ACC112 (cell line): ENCODE measurements around the gene TDRKH.

Experiments
- H2AFZ ChIP-seq: fragments of 200-600 bp; sonication (generic); one replicate; pipeline ENCODE4 v1.6.0; 2017; ENCODE audit warnings: antibody characterized with exemption, low read length; ENCODE audit not compliant: unreplicated experiment
- H3K27ac ChIP-seq: fragments of 200-600 bp; sonication (generic); 2 replicates; pipeline ENCODE4 v1.5.1; 2014; ENCODE audit warnings: low read depth, mild to moderate bottlenecking, antibody characterized with exemption, low read length, moderate library complexity
- H3K27me3 ChIP-seq: fragments of 200-600 bp; sonication (generic); 2 replicates; pipeline ENCODE4 v1.6.1; 2014; ENCODE audit warnings: mild to moderate bottlenecking, antibody characterized with exemption, low read length, moderate library complexity, mixed read lengths; ENCODE audit not compliant: insufficient read depth
- H3K36me3 ChIP-seq: fragments of 200-600 bp; sonication (generic); 2 replicates; pipeline ENCODE4 v1.6.1; 2016; ENCODE audit warnings: mild to moderate bottlenecking, antibody characterized with exemption, low read length, moderate library complexity, mixed read lengths; ENCODE audit not compliant: insufficient read depth
- H3K4me1 ChIP-seq: fragments of 200-600 bp; sonication (generic); one replicate; pipeline ENCODE4 v1.6.1; 2016; ENCODE audit warnings: low read length, mixed read lengths; ENCODE audit not compliant: insufficient read depth, unreplicated experiment, control insufficient read depth
- H3K4me3 ChIP-seq: fragments of 200-600 bp; sonication (generic); 2 replicates; pipeline ENCODE4 v1.5.1; 2014; ENCODE audit warnings: mild to moderate bottlenecking, low read depth, low read length
- H3K79me2 ChIP-seq: fragments of 200-600 bp; sonication (generic); one replicate; pipeline ENCODE4 v1.6.0; 2016; ENCODE audit warnings: low read length; ENCODE audit not compliant: control insufficient read depth, unreplicated experiment, insufficient read depth

Gene TDRKH, protein sequence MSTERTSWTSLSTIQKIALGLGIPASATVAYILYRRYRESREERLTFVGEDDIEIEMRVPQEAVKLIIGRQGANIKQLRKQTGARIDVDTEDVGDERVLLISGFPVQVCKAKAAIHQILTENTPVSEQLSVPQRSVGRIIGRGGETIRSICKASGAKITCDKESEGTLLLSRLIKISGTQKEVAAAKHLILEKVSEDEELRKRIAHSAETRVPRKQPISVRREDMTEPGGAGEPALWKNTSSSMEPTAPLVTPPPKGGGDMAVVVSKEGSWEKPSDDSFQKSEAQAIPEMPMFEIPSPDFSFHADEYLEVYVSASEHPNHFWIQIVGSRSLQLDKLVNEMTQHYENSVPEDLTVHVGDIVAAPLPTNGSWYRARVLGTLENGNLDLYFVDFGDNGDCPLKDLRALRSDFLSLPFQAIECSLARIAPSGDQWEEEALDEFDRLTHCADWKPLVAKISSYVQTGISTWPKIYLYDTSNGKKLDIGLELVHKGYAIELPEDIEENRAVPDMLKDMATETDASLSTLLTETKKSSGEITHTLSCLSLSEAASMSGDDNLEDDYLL

DNA sequence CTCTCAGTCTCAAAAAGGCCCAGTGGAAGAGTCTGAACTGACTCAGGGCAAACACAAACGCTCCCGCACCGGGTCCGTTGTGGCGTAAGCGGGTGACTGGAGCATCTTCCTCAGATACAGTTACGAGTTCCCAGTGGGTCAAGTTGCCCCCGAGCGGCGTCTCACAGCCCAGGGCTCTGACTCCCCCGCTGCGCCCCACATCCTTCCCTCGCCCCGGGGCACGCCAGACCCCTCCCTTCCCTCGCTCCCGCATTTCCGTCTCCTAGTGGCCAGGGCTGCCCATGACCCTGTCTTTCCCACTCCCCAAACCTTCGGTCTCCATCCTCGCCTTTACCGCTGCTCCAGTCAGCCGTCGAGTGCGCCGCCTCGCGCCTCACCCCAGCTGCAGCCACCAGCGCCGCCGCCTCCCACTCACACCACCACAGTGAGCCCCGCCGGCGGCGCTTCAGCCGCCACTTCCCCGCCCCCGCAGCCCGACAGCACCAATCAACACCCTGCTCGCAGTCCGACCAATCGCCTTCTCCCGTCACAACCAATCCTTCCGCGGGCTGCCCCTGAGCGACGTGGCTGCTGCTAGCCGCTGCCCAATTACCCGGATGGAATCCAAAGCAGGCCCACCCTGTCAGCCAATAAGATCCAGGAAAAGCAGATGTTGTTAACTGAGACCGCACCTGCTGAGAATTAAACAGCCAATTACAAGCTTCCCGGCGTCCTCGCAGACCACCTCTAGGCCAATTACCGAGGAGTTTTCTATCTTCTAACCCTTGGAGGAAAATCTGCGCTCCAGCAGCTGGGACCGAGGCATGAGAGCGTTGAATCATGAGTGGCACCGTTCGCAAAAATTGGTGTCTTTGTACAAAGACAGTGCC, at the start of gene TDRKH:
TSS of gene TDRKH (minus strand) at position 430 of the 869 bp plus-strand sequence. CDS start 7,478 bp downstream, outside the sequence.
- Histone ChIP-seq H2AFZ (peak within 1 kb of the TSS; percentile 85), H3K79me2 (no peaks in the 10 kb centered on the region), H3K27me3 (peaks cover 7% of the 10 kb centered on the region), H3K4me3 (peak within 1 kb of the TSS; percentile 86), H3K4me1 (no peaks in the 10 kb centered on the region), H3K36me3 (no peaks in the 10 kb centered on the region), H3K27ac (no peak within 1 kb of the TSS)

DNA sequence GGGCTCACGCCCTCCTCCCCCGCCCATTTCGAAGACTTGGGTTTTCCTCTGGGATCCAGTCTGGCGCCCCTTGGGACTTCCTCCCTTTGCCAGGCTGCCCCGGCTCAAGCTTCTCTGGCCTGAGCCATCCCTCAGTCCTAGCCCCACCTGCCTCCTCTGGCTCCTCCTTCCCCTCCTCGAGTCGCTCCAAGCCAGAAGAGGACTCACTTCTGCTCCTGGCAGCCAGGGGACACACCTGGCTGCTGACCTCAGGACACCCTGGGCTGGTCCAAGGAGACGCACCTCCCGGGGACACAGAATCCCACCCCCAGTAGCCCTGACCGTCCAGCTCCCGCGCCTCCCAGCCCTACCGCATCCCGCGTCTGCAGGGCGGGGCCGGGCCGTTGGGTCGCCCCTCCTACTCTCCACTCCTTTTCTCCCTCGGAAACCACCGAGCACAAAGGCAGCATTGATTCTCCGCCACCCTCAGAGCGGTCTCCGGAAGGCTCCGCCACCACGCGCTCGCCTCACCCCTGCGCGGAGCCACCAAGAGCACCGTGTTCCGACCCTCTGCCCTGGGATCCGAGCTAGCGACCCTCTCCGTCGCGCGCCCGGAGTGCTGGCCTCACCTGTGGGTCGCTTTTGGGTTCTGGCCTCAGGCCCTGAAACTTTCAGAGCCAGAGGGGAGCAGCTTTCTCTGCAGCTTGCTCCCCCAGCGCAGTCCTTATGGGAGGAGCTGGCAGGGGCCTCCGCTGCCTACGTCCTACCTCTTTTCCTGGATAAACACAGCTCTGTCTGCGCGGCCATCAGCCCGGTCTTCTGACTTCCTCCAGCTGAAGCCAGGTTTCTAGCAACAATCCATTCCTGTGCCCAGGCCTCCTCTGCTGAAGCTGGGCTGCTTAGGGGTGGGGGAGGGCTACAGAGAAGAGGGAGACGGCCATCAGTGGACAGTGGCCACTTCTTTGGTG, 49.4 kb upstream of the TDRKH start, which contains the start of gene C2CD4D:
TSS of gene C2CD4D (minus strand) at position 364 of the 947 bp plus-strand sequence. CDS start 831 bp downstream, outside the sequence.
- H3K79me2 ChIP-seq, result no peaks in the 10 kb centered on the region

DNA sequence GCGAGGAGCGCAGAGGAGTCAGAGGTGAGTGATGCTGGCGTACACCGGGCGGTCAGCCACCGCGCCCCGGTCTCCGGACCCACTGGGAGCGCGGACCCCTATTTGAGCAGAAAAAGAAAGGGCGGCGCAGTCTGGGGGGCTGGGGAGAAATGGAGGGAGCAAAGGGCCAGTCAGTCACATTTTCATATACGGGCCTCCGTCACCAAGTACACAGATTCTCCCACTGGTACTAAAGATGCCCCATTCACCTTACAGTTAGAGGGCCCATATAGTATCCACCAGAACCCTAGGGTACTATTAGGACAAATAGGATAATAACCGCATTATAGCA, 48.7 kb upstream of the TDRKH start:
- Histone ChIP-seq H3K4me3 (peak overlapping the region; percentile 76), H3K27me3 (peaks cover 13% of the 10 kb centered on the region; the same call in 1 of the 2 replicates), H3K4me1 (peaks cover 34% of the 10 kb centered on the region), H2AFZ (peak overlapping the region; percentile 55), H3K36me3 (no peaks in the 10 kb centered on the region), H3K27ac (no peak overlapping the region), H3K79me2 (no peaks in the 10 kb centered on the region)

More for the DNA sequence above, 49.4 kb upstream of the TDRKH start, which contains the start of gene C2CD4D:
- H3K4me3 ChIP-seq, result peak within 1 kb of the TSS; percentile 76
- peaks cover 13% of the 10 kb centered on the region; the same call in 1 of the 2 replicates for H3K27me3 ChIP-seq
- no peak within 1 kb of the TSS for H3K27ac ChIP-seq
- H3K4me1 ChIP-seq, result peaks cover 34% of the 10 kb centered on the region
- peak within 1 kb of the TSS; percentile 55 for H2AFZ ChIP-seq
- no peaks in the 10 kb centered on the region for H3K36me3 ChIP-seq

DNA sequence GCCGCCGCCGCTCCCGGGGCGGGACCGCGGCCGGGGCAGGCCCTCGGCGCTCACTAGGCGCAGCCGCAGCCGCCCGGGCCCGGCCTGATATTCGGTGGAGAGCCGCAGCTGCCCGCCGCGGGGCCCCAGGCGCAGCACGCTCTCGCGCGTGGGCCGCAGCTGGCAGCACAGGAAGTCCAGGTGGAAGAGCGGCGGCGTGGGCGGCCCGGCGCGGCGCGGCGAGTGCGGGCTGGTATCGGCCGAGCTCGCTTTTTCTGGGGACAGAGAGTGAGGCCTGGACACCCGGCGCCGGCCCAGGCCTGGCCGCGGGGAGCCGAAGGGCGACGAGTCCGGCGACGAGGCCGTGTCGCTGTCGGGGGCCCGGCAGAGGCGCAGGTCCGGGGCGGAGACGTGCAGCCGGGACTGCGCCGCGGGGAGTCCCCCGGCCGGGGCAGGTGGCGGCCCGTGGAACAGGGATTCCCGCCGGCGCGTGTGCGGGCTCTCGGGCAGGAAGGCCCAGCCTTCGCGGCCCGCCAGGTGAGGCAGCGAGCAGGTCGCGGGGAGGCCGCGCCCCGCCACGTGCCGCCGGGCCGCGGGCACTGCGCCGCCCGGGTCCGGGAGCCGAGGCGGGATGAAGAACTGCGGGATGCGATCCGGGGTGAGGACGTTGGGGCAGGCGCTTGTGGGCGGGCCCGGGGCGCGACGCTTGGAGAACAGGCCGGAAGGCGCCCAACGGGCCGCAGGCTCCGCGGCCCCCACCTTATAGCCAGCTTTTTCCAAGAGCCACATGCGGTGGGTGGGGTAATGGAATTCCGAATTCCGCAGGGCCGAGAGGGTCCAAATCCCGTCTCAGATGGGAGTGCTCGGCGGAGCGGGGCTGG, 48.2 kb upstream of the TDRKH start:
- Histone ChIP-seq H3K27me3 (peaks cover 13% of the 10 kb centered on the region; the same call in 1 of the 2 replicates), H3K27ac (no peak overlapping the region), H3K4me3 (peak overlapping the region; percentile 76), H2AFZ (peak overlapping the region; percentile 55), H3K79me2 (no peaks in the 10 kb centered on the region), H3K4me1 (peaks cover 34% of the 10 kb centered on the region), H3K36me3 (no peaks in the 10 kb centered on the region)

DNA sequence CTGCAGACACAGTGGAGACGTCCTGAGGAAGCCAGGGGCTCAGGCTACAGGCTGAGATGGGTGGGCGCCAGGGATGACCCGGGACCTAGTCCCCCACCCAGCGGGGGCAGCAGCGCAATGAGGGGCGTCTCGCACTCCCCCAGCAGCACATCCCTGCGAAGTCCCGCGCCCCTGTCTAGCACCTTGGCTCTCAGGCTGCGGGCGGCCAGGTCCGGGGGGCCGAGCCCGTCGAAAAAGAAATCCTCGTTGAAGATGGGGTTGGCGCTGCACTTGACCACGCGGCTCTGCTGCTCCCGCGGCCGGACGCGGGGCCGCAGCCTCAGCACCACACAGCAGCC, 47.6 kb upstream of the TDRKH start:
- no peaks in the 10 kb centered on the region for H3K79me2 ChIP-seq
- peak overlapping the region; percentile 76 for H3K4me3 ChIP-seq
- no peak overlapping the region for H2AFZ ChIP-seq
- peaks cover 13% of the 10 kb centered on the region; the same call in 1 of the 2 replicates for H3K27me3 ChIP-seq
- H3K27ac ChIP-seq, result no peak overlapping the region
- peaks cover 34% of the 10 kb centered on the region for H3K4me1 ChIP-seq
- H3K36me3 ChIP-seq, result no peaks in the 10 kb centered on the region

DNA sequence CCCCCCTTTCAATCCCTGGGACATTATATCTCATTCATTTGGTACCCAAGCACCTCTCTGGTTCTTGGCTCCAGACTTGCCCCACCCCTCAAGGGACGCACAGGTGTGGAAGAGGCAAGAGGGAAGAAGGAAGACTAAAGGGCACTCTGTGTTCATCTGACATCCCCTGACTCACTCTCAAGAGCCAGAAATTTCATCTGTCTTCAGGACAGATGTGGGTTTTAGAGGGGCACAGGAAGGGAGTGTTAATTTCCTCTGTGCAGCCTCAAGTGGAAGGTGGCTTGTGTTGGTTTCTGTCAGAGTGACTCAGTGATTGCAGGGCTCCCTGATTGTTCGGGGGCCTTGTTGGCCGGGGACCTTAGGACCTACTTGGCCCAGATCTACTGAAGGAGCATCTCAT, 46.9 kb upstream of the TDRKH start:
- Histone ChIP-seq H3K79me2 (no peaks in the 10 kb centered on the region), H3K27ac (no peak overlapping the region), H3K36me3 (no peaks in the 10 kb centered on the region), H3K27me3 (peaks cover 13% of the 10 kb centered on the region; the same call in 1 of the 2 replicates), H3K4me1 (peaks cover 34% of the 10 kb centered on the region), H2AFZ (no peak overlapping the region), H3K4me3 (no peak overlapping the region)

DNA sequence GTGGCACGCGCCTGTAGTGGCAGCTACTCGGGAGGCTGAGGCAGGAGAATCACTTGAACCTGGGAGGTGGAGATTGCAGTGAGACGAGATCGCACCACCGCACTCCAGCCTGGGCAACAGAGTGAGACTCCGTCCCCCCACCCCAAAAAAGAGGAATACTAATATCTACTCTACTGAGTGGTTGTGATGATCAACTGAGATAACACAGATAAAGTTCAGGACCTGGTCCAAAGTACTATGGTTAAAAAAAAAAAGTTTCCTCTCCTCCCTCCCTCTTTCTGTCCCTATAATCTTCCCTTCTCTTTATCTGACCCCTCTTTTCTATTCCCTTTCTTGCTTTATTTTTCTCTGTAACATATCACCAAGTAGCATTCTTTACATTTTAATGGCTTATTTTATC, 45.3 kb upstream of the TDRKH start:
- Histone ChIP-seq H3K4me1 (peaks cover 22% of the 10 kb centered on the region), H3K36me3 (no peaks in the 10 kb centered on the region), H2AFZ (no peak overlapping the region), H3K27ac (no peak overlapping the region), H3K79me2 (no peaks in the 10 kb centered on the region), H3K27me3 (peaks cover 13% of the 10 kb centered on the region; the same call in 1 of the 2 replicates), H3K4me3 (no peak overlapping the region)

DNA sequence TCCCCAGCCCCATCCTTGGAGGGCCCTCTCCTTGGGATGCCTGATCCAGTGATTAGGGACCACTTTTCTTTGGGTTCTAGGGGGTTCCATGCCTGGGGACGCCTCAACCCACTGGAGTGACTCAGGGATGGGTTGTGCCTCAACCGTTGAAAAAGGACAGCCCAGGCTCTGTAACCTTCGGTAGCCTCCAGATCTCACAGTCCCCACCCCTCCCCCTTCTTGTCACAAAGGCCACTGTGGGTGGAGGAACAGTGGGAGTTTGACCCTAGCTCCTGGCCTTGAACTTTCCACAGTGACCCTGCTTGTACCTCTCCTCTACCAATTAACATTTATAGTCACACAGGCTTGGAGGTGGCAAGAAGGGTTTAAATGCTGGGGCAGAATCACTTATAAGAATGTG, 43.9 kb upstream of the TDRKH start:
- Histone ChIP-seq H3K27me3 (peaks cover 13% of the 10 kb centered on the region; the same call in 1 of the 2 replicates), H3K4me1 (peaks cover 11% of the 10 kb centered on the region), H2AFZ (no peak overlapping the region), H3K27ac (no peak overlapping the region), H3K79me2 (no peaks in the 10 kb centered on the region), H3K36me3 (no peaks in the 10 kb centered on the region), H3K4me3 (no peak overlapping the region)

DNA sequence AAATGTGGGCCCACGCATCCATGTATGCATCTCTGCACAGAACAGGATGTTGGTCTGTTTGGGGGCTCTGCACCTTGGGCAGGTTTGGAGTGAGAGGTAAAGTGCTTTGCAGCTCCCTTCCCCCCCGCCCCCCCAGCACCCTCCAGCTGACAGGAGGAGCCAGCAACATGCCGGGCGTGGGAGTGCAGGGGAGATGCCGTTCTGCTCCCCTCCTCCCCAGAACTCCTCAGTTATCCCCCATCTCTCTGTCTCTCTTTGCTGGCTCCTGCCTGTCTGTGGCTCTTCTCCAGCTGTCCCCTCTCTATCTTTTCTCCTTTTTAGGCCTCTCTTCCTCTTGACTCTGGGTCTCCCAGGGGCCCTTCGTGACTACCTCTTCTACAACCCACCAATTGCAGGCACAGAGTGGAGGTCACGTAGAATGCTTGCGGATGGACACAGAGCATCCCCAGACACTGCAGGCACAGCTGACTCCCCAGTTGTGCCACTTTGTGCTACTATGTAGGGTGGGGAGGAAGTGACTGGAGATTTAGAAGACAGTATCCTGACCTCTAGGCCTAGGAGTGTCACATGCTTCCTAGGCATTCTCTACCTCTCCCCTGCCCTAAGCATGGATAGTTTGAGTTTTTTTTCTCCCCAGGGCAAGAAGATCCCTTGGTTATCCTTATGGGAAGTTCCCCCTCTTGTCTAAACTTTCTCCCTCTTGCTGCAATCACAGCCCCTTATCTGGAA, 43.0 kb upstream of the TDRKH start:
- Histone ChIP-seq H3K27me3 (peaks cover 6% of the 10 kb centered on the region; the same call in 1 of the 2 replicates), H3K79me2 (no peaks in the 10 kb centered on the region), H3K4me3 (no peak overlapping the region), H3K36me3 (no peaks in the 10 kb centered on the region), H3K27ac (no peak overlapping the region), H3K4me1 (peaks cover 11% of the 10 kb centered on the region), H2AFZ (no peak overlapping the region)
